ES-I3 (cell line): Measurements from ENCODE around the gene HSPA9.
A peak's percentile ranks its signal among the peaks of the same experiment; 100 is the strongest.

Source experiments
- H3K36me3 ChIP-seq: 2 replicates; pipeline ENCODE4 v1.6.1; 2013; ENCODE audit warnings: mild to moderate bottlenecking, low read length, control low read depth, moderate library complexity; ENCODE audit not compliant: insufficient read depth
- H3K4me1 ChIP-seq: 2 replicates; pipeline ENCODE4 v1.6.1; 2013; ENCODE audit warnings: mild to moderate bottlenecking, control low read depth, low read length; ENCODE audit not compliant: insufficient read depth
- H3K9ac ChIP-seq: 2 replicates; pipeline ENCODE4 v1.6.1; 2013; ENCODE audit warnings: low read depth, mild to moderate bottlenecking, low read length, moderate library complexity
- H3K9me3 ChIP-seq: 2 replicates; pipeline ENCODE4 v1.6.1; 2013; ENCODE audit warnings: mild to moderate bottlenecking, low read length, moderate library complexity; ENCODE audit not compliant: control insufficient read depth, insufficient read depth

The HSPA9 gene

GRCh38 chr5:138541511-138542179 is 33.6 kb downstream of the HSPA9 start:
- peaks cover 11% of the 10 kb centered on the region; the same call in 1 of the 2 replicates for H3K4me1 ChIP-seq

GRCh38 chr5:138539791-138540190 is 35.4 kb downstream of the HSPA9 start:
- H3K9me3 ChIP-seq = no peaks in the 10 kb centered on the region
- H3K9ac ChIP-seq = no peak overlapping the region
- H3K36me3 ChIP-seq = peaks cover 4% of the 10 kb centered on the region
- H3K4me1 ChIP-seq = peaks cover 6% of the 10 kb centered on the region; the same call in 1 of the 2 replicates

More at GRCh38 chr5:138541511-138542179, 33.6 kb downstream of the HSPA9 start:
- peak overlapping the region; percentile 90 for H3K9ac ChIP-seq
- no peaks in the 10 kb centered on the region for H3K9me3 ChIP-seq
- peaks cover 4% of the 10 kb centered on the region; the same call in 1 of the 2 replicates for H3K36me3 ChIP-seq

- no peaks in the 10 kb centered on the region for H3K9me3 ChIP-seq
- peaks cover 8% of the 10 kb centered on the region for H3K36me3 ChIP-seq
- 0 out of 2 replicates have a peak, but pooled peaks cover 5% of the 10 kb centered on the region for H3K4me1 ChIP-seq
- no peak overlapping the region for H3K9ac ChIP-seq
These were observed 36.1 kb downstream of the HSPA9 start for GRCh38 chr5:138538943-138539627.

DNA sequence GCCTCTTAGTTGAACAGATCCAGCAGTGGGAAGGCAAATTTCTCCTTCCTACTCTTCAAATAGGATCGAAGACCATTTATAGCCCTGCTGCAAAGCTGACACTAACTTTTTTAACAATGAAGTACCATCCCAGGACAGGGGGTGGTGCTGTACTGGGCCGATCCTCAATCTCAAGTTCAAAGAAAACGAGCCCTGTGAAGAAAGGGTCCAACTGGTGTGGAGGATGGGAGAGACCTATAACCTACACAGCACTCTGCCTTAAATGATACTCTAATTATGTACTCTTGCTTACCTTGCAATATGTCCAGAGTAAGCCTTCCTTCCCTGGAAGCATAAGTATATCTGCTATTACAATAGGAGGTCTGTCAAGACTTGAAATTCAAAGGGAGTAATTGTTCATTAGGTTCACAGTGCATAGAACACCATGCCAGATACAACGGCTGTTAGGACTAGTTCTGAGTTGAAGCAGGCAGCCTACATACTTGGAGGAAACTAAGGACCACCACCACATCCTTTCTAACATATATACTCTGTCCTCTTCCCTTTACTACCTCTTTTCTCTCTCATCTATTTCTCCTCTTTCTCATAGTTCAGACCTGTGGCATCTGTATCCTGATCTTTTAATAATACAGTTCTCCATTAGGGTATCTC is 38.4 kb downstream of the HSPA9 start:
- H3K4me1 ChIP-seq = 0 out of 2 replicates have a peak, but pooled peaks cover 5% of the 10 kb centered on the region
- no peaks in the 10 kb centered on the region for H3K9me3 ChIP-seq
- peaks cover 8% of the 10 kb centered on the region for H3K36me3 ChIP-seq
- H3K9ac ChIP-seq = no peak overlapping the region

DNA sequence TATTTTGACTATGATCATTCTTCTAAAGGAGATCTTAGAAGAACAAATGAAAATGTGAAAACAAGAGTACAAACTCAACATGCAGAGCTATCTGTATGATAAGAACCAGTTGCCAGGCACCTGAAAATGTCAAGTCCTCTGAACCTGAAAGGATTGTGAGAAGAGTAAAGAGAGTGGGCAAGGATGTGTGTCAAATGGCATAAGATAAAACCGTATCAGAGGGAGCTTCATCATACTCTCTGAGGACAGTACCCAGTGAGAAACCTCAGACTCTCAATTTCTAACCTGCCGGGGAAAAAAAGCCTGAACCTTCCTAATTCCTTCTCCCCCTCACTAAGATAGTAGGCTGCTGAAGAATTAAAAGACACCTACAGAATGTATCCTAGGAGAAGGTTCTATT is 39.0 kb downstream of the HSPA9 start:
- no peaks in the 10 kb centered on the region for H3K9me3 ChIP-seq
- no peak overlapping the region for H3K9ac ChIP-seq
- H3K4me1 ChIP-seq = 0 out of 2 replicates have a peak, but pooled peaks cover 4% of the 10 kb centered on the region
- H3K36me3 ChIP-seq = peaks cover 8% of the 10 kb centered on the region

GRCh38 chr5:138533973-138534941 is 40.9 kb downstream of the HSPA9 start:
- Histone ChIP-seq H3K36me3 (peaks cover 7% of the 10 kb centered on the region), H3K4me1 (no peaks in the 10 kb centered on the region; the same call in 1 of the 2 replicates), H3K9me3 (no peaks in the 10 kb centered on the region), H3K9ac (no peak overlapping the region)

- peaks cover 9% of the 10 kb centered on the region; the same call in 1 of the 2 replicates for H3K36me3 ChIP-seq
- H3K9me3 ChIP-seq = no peaks in the 10 kb centered on the region
- no peak overlapping the region for H3K9ac ChIP-seq
- H3K4me1 ChIP-seq = no peaks in the 10 kb centered on the region; the same call in none of the 2 replicates
These were observed 45.4 kb downstream of the HSPA9 start for GRCh38 chr5:138529812-138530211.

- H3K4me1 ChIP-seq = no peaks in the 10 kb centered on the region; the same call in none of the 2 replicates
- H3K9ac ChIP-seq = no peak overlapping the region
- peaks cover 5% of the 10 kb centered on the region; the same call in 1 of the 2 replicates for H3K36me3 ChIP-seq
These were observed 46.3 kb downstream of the HSPA9 start for GRCh38 chr5:138528744-138529469.

DNA sequence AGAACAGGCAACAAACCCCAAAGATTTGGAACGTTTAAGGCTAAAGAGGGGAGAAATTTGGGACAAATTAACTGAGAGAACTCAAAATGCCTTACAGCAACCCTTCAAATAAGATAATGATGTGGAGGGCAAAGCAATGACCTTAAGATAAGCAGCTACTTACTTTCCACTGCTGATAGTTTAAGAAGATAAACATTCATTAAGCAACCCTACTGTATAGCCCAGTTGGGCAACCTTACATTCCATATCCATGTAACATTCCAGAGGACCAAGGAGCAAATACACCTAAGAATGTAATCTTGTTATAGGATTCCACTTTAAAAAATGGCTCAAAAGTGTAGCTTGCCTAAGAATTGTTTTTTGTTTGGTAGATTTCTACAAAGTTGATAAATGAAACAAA is 47.0 kb downstream of the HSPA9 start:
- Histone ChIP-seq H3K36me3 (peaks cover 5% of the 10 kb centered on the region; the same call in 1 of the 2 replicates), H3K9ac (no peak overlapping the region), H3K4me1 (no peaks in the 10 kb centered on the region; the same call in none of the 2 replicates), H3K9me3 (no peaks in the 10 kb centered on the region)

More at GRCh38 chr5:138528744-138529469, 46.3 kb downstream of the HSPA9 start:
- no peaks in the 10 kb centered on the region for H3K9me3 ChIP-seq

DNA sequence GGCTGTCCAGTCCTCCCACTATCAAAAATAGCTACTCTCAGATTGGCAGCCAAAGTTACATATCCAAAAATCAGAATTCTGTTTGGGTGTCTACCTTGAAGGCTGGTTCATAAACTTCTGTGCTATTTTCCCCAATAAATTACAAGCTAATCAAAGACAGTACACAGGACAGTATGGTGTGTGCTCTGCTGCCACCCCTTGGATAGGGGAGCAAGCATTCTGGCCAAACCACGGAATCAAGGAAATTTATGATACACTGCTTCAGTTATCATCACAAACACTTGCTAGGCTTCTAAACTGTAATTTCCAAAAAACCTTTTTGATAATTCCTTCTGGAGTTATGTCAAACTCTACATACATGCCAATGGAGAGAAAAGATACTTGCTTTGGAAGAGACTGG is 48.0 kb downstream of the HSPA9 start:
- Histone ChIP-seq H3K4me1 (no peaks in the 10 kb centered on the region; the same call in none of the 2 replicates), H3K9me3 (no peaks in the 10 kb centered on the region), H3K9ac (no peak overlapping the region), H3K36me3 (peaks cover 5% of the 10 kb centered on the region; the same call in 1 of the 2 replicates)

- Histone ChIP-seq H3K9ac (no peak overlapping the region), H3K36me3 (peaks cover 5% of the 10 kb centered on the region), H3K9me3 (no peaks in the 10 kb centered on the region), H3K4me1 (no peaks in the 10 kb centered on the region; the same call in 1 of the 2 replicates)
These were observed 51.8 kb downstream of the HSPA9 start for GRCh38 chr5:138523406-138523805.

GRCh38 chr5:138520971-138521370 is 54.2 kb downstream of the HSPA9 start:
- H3K9ac ChIP-seq = no peak overlapping the region
- no peaks in the 10 kb centered on the region for H3K9me3 ChIP-seq
- H3K4me1 ChIP-seq = no peaks in the 10 kb centered on the region
- peaks cover 10% of the 10 kb centered on the region; the same call in 1 of the 2 replicates for H3K36me3 ChIP-seq

- no peaks in the 10 kb centered on the region for H3K4me1 ChIP-seq
- no peaks in the 10 kb centered on the region for H3K9me3 ChIP-seq
- H3K36me3 ChIP-seq = peaks cover 30% of the 10 kb centered on the region
- H3K9ac ChIP-seq = no peak overlapping the region
These were observed 57.8 kb downstream of the HSPA9 start for GRCh38 chr5:138517437-138517836.
